ENCODE data around the gene SYCP2. TPM values are rescaled to one million over a fixed set of nuclear protein-coding genes. Genes with fewer than 3 reads are reported as not detected.
A peak's percentile ranks its signal among the peaks of the same experiment; 100 is the strongest.

Gene SYCP2
- total and polyA plus RNA-seq, 2 donors from 2014 or later, result 2.1 to 3.0 TPM

- FAIRE-seq, result no peak
- TF ChIP-seq CTCF (IDR thresholded peaks at IDR 0.05; ENCODE audit: borderline replicate concordance, extremely low read depth, insufficient read depth), result no peak
- H3K27ac ChIP-seq (ENCODE audit: low read depth in 2 of 2, low read length in 2 of 2), result no peak overlapping the region
- H3K9ac ChIP-seq (ENCODE audit: low read length in 3 of 3), result no peak overlapping the region
- H3K36me3 ChIP-seq (ENCODE audit: control insufficient read depth in 2 of 3, insufficient read depth in 3 of 3, low read length in 3 of 3), result no peaks in the 10 kb centered on the region
- H3K9me3 ChIP-seq (ENCODE audit: control insufficient read depth in 2 of 3, insufficient read depth in 1 of 3, low read length in 3 of 3), result no peaks in the 10 kb centered on the region
- H3K4me1 ChIP-seq (ENCODE audit: control insufficient read depth in 2 of 3, insufficient read depth in 2 of 3, low read depth in 1 of 3, low read length in 3 of 3), result peaks cover 0 to 10% (median 5%) of the 10 kb centered on the region in 3 donors
- H3K4me3 ChIP-seq (ENCODE audit: low read length in 3 of 3), result no peak overlapping the region
- intact Hi-C loops (cut with DNase I), result no loop called here
- no peak for DNase-seq
- H3K27me3 ChIP-seq (ENCODE audit: control insufficient read depth, insufficient read depth, low read length), result no peaks in the 10 kb centered on the region
These were observed 2.2 kb upstream of the SYCP2 start for GRCh38 chr20:59935457-59936185.

GRCh38 chr20:59933849-59934585, 580 bp upstream of the SYCP2 start:
- Histone ChIP-seq H3K9me3 (ENCODE audit: control insufficient read depth in 2 of 3, insufficient read depth in 1 of 3, low read length in 3 of 3) (no peaks in the 10 kb centered on the region), H3K4me3 (ENCODE audit: low read length in 3 of 3) (peak overlapping the region; percentile 30 to 72 (median 62)), H3K27me3 (ENCODE audit: control insufficient read depth, insufficient read depth, low read length) (no peaks in the 10 kb centered on the region), H3K27ac (ENCODE audit: low read depth in 2 of 2, low read length in 2 of 2) (peak overlapping the region; percentile 47 to 60), H3K4me1 (ENCODE audit: control insufficient read depth in 2 of 3, insufficient read depth in 2 of 3, low read depth in 1 of 3, low read length in 3 of 3) (peaks cover 0 to 6% (median 5%) of the 10 kb centered on the region in 3 donors), H3K9ac (ENCODE audit: low read length in 3 of 3) (peak overlapping the region in 2 of 3 donors; percentile 16 to 62), H3K36me3 (ENCODE audit: control insufficient read depth in 2 of 3, insufficient read depth in 3 of 3, low read length in 3 of 3) (no peaks in the 10 kb centered on the region)
- TF ChIP-seq CTCF (IDR thresholded peaks at IDR 0.05; ENCODE audit: borderline replicate concordance, extremely low read depth, insufficient read depth), result peak; percentile 79
- DNase-seq (peak; percentile 79 to 92 (median 85)), FAIRE-seq (no peak)
- intact Hi-C loops (cut with DNase I), result no loop called here

GRCh38 chr20:59932616-59933295, 681 bp downstream of the SYCP2 start:
- intact Hi-C loops (cut with DNase I), result no loop called here
- no peak overlapping the region for H3K27ac ChIP-seq (ENCODE audit: low read depth in 2 of 2, low read length in 2 of 2)

More at GRCh38 chr20:59932616-59933295, 681 bp downstream of the SYCP2 start:
- H3K4me3 ChIP-seq (ENCODE audit: low read length in 3 of 3), result no peak overlapping the region
- FAIRE-seq (no peak), DNase-seq (peak in 2 of 5 donors; percentile 57 to 70)
- H3K36me3 ChIP-seq (ENCODE audit: control insufficient read depth in 2 of 3, insufficient read depth in 3 of 3, low read length in 3 of 3), result no peaks in the 10 kb centered on the region
- H3K4me1 ChIP-seq (ENCODE audit: control insufficient read depth in 2 of 3, insufficient read depth in 2 of 3, low read depth in 1 of 3, low read length in 3 of 3), result peaks cover 0 to 3% (median 0%) of the 10 kb centered on the region in 3 donors
- no peaks in the 10 kb centered on the region for H3K27me3 ChIP-seq (ENCODE audit: control insufficient read depth, insufficient read depth, low read length)
- H3K9me3 ChIP-seq (ENCODE audit: control insufficient read depth in 2 of 3, insufficient read depth in 1 of 3, low read length in 3 of 3), result no peaks in the 10 kb centered on the region
- TF ChIP-seq CTCF (IDR thresholded peaks at IDR 0.05; ENCODE audit: borderline replicate concordance, extremely low read depth, insufficient read depth), result no peak
- no peak overlapping the region for H3K9ac ChIP-seq (ENCODE audit: low read length in 3 of 3)
